Sigmoid colon (tissue), 4 donors: Measurements from ENCODE around the gene AKAP10.
A peak's percentile ranks its signal among the peaks of the same experiment; 100 is the strongest.

Source experiments
- EP300 ChIP-seq, 4 donors: sonication (generic); formaldehyde crosslinking; IDR thresholded peaks; one replicate each; pipeline ENCODE4 v1.6.1; 2017; ENCODE audit warnings: antibody characterized with exemption in 4 of 4
- POLR2A ChIP-seq, 2 donors: fragments of 450-650 bp; IDR thresholded peaks; one replicate each; pipeline ENCODE4 v1.6.1; 2016; ENCODE audit warnings: antibody characterized with exemption in 2 of 2, mild to moderate bottlenecking in 2 of 2, moderate library complexity in 2 of 2
- TF ChIP-seq, protein P1 (sequence below), 4 experiments: fragments of 450-650 bp in 3 of 4; fragments of 200-600 bp in 1 of 4; IDR thresholded peaks; one replicate each; pipeline ENCODE4 v1.5.1; 2016 to 2019; ENCODE audit warnings: antibody characterized with exemption in 4 of 4, mild to moderate bottlenecking in 3 of 4, moderate library complexity in 2 of 4

DNA sequence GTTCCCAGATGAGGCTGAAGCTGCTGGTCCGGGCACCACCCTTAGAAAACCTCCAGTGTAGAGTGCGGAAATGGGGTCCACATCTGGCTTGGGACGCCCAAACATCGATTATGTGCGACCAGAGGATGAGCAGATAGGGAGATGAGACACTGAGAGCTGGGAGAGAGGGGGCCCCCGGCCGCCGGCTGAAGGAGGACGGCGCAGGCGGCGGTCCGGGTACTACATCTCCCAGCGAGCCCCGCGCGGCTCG lies 31.3 kb upstream of the AKAP10 start:
- TF ChIP-seq, protein P1, sequence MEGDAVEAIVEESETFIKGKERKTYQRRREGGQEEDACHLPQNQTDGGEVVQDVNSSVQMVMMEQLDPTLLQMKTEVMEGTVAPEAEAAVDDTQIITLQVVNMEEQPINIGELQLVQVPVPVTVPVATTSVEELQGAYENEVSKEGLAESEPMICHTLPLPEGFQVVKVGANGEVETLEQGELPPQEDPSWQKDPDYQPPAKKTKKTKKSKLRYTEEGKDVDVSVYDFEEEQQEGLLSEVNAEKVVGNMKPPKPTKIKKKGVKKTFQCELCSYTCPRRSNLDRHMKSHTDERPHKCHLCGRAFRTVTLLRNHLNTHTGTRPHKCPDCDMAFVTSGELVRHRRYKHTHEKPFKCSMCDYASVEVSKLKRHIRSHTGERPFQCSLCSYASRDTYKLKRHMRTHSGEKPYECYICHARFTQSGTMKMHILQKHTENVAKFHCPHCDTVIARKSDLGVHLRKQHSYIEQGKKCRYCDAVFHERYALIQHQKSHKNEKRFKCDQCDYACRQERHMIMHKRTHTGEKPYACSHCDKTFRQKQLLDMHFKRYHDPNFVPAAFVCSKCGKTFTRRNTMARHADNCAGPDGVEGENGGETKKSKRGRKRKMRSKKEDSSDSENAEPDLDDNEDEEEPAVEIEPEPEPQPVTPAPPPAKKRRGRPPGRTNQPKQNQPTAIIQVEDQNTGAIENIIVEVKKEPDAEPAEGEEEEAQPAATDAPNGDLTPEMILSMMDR (IDR thresholded peaks at IDR 0.05): peak in 3 of 4 experiments; percentile 73 to 79 (median 75)
- TF ChIP-seq EP300 (IDR thresholded peaks at IDR 0.05): no peak
- TF ChIP-seq POLR2A (IDR thresholded peaks at IDR 0.05): no peak
